Esophagus muscularis mucosa (tissue), 4 donors: Measurements from ENCODE around the gene TPBG. TPM values are rescaled to one million over a fixed set of nuclear protein-coding genes. Genes with fewer than 3 reads are reported as not detected.
A peak's percentile ranks its signal among the peaks of the same experiment; 100 is the strongest.

Source experiments
- DNase-seq: peaks from one replicate; pipeline ENCODE4 v3.0.0-alpha.2; 2017; ENCODE audit errors: extremely low spot score
- H3K27ac ChIP-seq, 4 donors: fragments of 200-600 bp; sonication (generic); replicated peaks in 1 of 4; 1 replicate in 3 of 4; 2 replicates in 1 of 4; pipeline ENCODE4 v1.5.1; 2016 to 2019; ENCODE audit warnings: mild to moderate bottlenecking in 1 of 4
- H3K27me3 ChIP-seq, 4 donors: fragments of 200-600 bp; sonication (generic); one replicate each; pipeline versions ENCODE4 v1.5.1 to v1.6.0; 2016 to 2019
- H3K36me3 ChIP-seq, 4 donors: fragments of 200-600 bp; sonication (generic); one replicate each; pipeline ENCODE4 v1.5.1; 2016 to 2019
- H3K4me1 ChIP-seq, 4 donors: fragments of 200-600 bp; sonication (generic); one replicate each; pipeline ENCODE4 v1.5.1; 2016 to 2019
- H3K4me3 ChIP-seq, 4 donors: fragments of 200-600 bp; sonication (generic); 1 replicate in 2 of 4; 2 replicates in 2 of 4; pipeline ENCODE4 v1.5.1; 2016 to 2019; ENCODE audit warnings: mild to moderate bottlenecking in 4 of 4, moderate library complexity in 1 of 4
- H3K9me3 ChIP-seq, 4 donors: fragments of 200-600 bp; sonication (generic); 1 replicate in 3 of 4; 2 replicates in 1 of 4; pipeline ENCODE4 v1.5.1; 2016 to 2019
- EP300 ChIP-seq: sonication (generic); formaldehyde crosslinking; IDR thresholded peaks from one replicate; pipeline ENCODE4 v1.6.1; 2017; ENCODE audit warnings: antibody characterized with exemption
- POLR2A ChIP-seq: fragments of 450-650 bp; IDR thresholded peaks from one replicate; pipeline ENCODE4 v1.6.1; 2017; ENCODE audit warnings: antibody characterized with exemption, moderate library complexity, mild to moderate bottlenecking, low read depth
- POLR2AphosphoS5 ChIP-seq, 2 donors: sonication (generic); formaldehyde crosslinking; IDR thresholded peaks; one replicate each; pipeline ENCODE4 v1.6.1; 2017; ENCODE audit warnings: antibody characterized with exemption in 2 of 2
- WGBS: methylation state at CpG from one replicate; pipeline ENCODE4 v1.1.5; 2018; 5-methylcytosine and 5-hydroxymethylcytosine counted together
- intact Hi-C: fragments of 100-400 bp; cut with DNase I; formaldehyde crosslinking; loops from one replicate; pipeline ENCODE4 v1.15.1; 2023
- total RNA-seq, 4 donors: library from RNA; depleted of rRNA; stranded (reverse); fragments of >200 nt; gene quantifications; one replicate each; pipeline versions ENCODE4 v1.1.0 to v1.2.1, GENCODE V29; 2016
- TF ChIP-seq, protein P1 (sequence below), 3 experiments: fragments of 200-600 bp in 2 of 3; fragments of 450-650 bp in 1 of 3; sonication (generic) in 2 of 3; IDR thresholded peaks; one replicate each; pipeline ENCODE4 v1.5.1; 2017 to 2019; ENCODE audit warnings: antibody characterized with exemption in 3 of 3, mild to moderate bottlenecking in 2 of 3, moderate library complexity in 1 of 3

Gene TPBG, protein sequence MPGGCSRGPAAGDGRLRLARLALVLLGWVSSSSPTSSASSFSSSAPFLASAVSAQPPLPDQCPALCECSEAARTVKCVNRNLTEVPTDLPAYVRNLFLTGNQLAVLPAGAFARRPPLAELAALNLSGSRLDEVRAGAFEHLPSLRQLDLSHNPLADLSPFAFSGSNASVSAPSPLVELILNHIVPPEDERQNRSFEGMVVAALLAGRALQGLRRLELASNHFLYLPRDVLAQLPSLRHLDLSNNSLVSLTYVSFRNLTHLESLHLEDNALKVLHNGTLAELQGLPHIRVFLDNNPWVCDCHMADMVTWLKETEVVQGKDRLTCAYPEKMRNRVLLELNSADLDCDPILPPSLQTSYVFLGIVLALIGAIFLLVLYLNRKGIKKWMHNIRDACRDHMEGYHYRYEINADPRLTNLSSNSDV
- total RNA-seq, result 100 to 1,000 TPM; 111 to 181 (median 118) TPM

DNA sequence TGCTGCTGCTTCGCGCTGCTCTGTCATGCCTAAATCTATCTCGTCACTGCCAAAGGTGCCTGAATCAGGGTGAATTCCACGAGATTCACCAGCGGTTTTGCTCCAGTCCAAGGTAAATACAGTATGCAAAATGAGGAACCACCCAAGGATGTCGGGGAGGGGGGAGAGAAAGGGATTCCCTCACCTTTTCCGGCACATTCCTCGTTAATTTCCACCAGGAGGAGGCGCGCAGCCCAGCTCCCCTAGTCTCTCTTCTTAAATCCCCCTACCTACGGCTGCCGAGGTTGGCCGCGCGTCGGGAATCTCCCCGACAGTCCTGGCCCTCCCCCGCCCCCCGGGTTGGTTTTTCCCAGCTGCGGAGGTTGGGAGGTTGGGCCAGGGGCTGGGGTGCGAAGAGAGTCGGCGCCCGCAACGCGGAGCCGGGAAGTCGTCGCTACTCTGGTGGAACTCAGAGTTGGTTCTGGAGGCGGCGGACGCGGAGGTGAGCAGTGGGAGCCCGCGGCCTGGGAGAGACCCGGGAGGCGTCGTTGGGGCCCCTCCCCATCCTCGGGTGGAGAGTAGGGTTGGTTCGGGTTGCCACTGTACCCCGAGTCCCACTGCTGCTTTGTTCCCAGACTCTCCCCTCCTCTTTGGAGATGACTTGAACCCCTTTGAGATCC lies at the start of gene TPBG:
Gene TPBG (plus strand): TSS at position 390 of the 659 bp plus-strand sequence. CDS start 1,145 bp downstream, outside the sequence.
- 0% methylated on average over 8 of the region's 41 CpGs for WGBS
- no peak for DNase-seq
- peaks cover 0 to 3% (median 0%) of the 10 kb centered on the region in 4 donors for H3K36me3 ChIP-seq
- no peak for TF ChIP-seq EP300
- TF ChIP-seq POLR2A, result peak; percentile 31
- TF ChIP-seq POLR2AphosphoS5 (IDR thresholded peaks at IDR 0.05), result peak; percentile 75 to 89
- TF ChIP-seq, protein P1, sequence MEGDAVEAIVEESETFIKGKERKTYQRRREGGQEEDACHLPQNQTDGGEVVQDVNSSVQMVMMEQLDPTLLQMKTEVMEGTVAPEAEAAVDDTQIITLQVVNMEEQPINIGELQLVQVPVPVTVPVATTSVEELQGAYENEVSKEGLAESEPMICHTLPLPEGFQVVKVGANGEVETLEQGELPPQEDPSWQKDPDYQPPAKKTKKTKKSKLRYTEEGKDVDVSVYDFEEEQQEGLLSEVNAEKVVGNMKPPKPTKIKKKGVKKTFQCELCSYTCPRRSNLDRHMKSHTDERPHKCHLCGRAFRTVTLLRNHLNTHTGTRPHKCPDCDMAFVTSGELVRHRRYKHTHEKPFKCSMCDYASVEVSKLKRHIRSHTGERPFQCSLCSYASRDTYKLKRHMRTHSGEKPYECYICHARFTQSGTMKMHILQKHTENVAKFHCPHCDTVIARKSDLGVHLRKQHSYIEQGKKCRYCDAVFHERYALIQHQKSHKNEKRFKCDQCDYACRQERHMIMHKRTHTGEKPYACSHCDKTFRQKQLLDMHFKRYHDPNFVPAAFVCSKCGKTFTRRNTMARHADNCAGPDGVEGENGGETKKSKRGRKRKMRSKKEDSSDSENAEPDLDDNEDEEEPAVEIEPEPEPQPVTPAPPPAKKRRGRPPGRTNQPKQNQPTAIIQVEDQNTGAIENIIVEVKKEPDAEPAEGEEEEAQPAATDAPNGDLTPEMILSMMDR (IDR thresholded peaks at IDR 0.05), result peak; percentile 13 to 41 (median 26)
- H3K4me3 ChIP-seq, result peak within 1 kb of the TSS; percentile 71 to 88 (median 76)
- H3K4me1 ChIP-seq, result peaks cover 4 to 64% (median 42%) of the 10 kb centered on the region in 4 donors
- H3K9me3 ChIP-seq, result no peaks in the 10 kb centered on the region
- intact Hi-C loops, result loop anchor here (10.0 kb wide), 1 partner anchor 691 kb away; no protein-coding TSS in a partner anchor
- H3K27ac ChIP-seq, result peak within 1 kb of the TSS; percentile 91 to 97 (median 94)
- no peaks in the 10 kb centered on the region for H3K27me3 ChIP-seq

DNA sequence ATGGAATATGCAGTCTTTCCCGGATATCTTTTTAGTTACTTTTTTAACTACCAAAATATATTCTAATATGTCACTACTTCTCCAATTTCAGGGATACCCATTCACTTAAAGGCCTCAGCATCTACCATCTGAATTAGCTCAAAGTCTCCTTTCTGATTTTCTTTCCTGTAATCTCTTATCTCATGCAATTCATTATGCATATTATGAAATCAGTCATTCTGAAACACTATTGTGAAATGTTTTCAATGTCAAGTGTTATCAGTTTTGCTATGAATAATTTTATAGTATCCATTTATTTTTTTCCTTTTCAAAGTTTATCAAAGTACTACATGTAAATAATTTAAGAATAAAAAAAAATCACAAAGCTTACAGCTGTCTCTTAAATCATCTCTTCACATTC lies 41.2 kb upstream of the TPBG start:
- Histone ChIP-seq H3K36me3 (no peaks in the 10 kb centered on the region), H3K27me3 (no peaks in the 10 kb centered on the region), H3K9me3 (peaks cover 0 to 5% (median 0%) of the 10 kb centered on the region in 4 donors), H3K27ac (no peak overlapping the region), H3K4me3 (no peak overlapping the region), H3K4me1 (peaks cover 0 to 9% (median 2%) of the 10 kb centered on the region in 4 donors)
- DNase-seq, result no peak
- intact Hi-C loops, result no loop called here
- 88% methylated on average over 1 of the region's 1 CpG for WGBS
- TF ChIP-seq, protein P1 (IDR thresholded peaks at IDR 0.05), result no peak
- no peak for TF ChIP-seq POLR2A
- TF ChIP-seq POLR2AphosphoS5 (IDR thresholded peaks at IDR 0.05), result no peak
- no peak for TF ChIP-seq EP300

DNA sequence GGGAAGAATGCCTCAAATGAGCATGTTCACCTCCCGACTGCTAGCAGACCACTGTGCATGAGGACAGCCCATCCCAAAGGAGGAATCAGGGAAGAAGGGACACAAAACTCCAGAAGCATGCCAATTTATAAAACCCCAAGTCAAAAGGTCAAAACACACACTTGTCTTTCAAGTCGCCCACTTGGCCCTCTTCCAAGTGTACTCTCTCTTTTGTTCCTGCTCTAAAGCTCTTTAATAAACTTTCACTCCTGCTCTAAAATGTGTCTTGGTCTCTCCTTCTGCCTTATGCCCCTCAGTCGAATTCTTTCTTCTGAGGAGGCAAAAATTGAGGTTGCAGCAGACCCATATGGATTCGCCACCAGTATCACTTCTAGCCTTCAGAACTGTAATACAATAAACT lies 33.9 kb upstream of the TPBG start:
- H3K27me3 ChIP-seq, result no peaks in the 10 kb centered on the region
- H3K4me1 ChIP-seq, result peaks cover 0 to 20% (median 8%) of the 10 kb centered on the region in 4 donors
- no peak for TF ChIP-seq POLR2AphosphoS5 (IDR thresholded peaks at IDR 0.05)
- no peak for TF ChIP-seq EP300
- no peak for TF ChIP-seq POLR2A
- TF ChIP-seq, protein P1 (IDR thresholded peaks at IDR 0.05), result no peak
- WGBS, result 73% methylated on average over 4 of the region's 4 CpGs
- no peak overlapping the region for H3K27ac ChIP-seq
- no peak for DNase-seq
- intact Hi-C loops, result no loop called here
- no peaks in the 10 kb centered on the region for H3K36me3 ChIP-seq
- H3K9me3 ChIP-seq, result no peaks in the 10 kb centered on the region
- H3K4me3 ChIP-seq, result no peak overlapping the region

DNA sequence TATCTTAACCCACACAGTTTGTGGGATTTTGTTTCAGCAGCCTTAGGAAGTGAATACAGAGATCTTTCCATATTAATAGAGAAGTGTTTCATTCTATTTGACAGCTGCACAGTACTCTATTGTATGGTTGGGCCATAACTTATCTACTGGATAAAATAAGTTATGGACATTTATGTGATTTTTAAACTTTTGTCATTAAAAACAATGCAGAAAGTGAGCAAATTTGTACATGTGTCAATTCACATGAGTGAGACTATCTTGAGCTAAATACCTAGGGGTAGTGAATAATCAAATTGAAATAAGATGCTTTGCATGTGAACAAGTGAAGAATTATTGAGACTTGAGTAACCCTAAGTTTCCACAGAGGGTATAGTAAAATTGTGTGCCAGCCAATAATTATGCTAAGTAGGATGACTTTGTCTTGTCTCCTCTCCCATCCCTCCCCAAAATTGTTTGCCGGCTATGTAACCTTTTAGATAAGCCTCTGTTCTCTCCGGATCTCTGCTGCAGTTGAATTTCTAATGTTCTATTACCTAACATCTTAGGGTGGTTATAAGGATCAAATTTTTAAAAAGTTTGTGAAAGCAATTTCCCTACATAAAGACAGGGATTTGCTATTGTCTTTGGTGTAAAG lies 33.3 kb upstream of the TPBG start:
- H3K27me3 ChIP-seq, result no peaks in the 10 kb centered on the region
- no peaks in the 10 kb centered on the region for H3K36me3 ChIP-seq
- TF ChIP-seq POLR2A (no peak), EP300 (no peak), POLR2AphosphoS5 (IDR thresholded peaks at IDR 0.05) (no peak)
- TF ChIP-seq, protein P1 (IDR thresholded peaks at IDR 0.05), result no peak
- no peak overlapping the region for H3K27ac ChIP-seq
- DNase-seq, result no peak
- 87% methylated on average over 2 of the region's 2 CpGs for WGBS
- H3K4me3 ChIP-seq, result no peak overlapping the region
- H3K9me3 ChIP-seq, result no peaks in the 10 kb centered on the region
- peaks cover 0 to 20% (median 8%) of the 10 kb centered on the region in 4 donors for H3K4me1 ChIP-seq
- intact Hi-C loops, result no loop called here
